HCT116 (cell line): ENCODE results near the gene AGAP1. TPM values are rescaled to one million over a fixed set of nuclear protein-coding genes. Genes with fewer than 3 reads are reported as not detected.

Experiments
- ATAC-seq: fragments of 200-7000 bp; cut with Tn5 transposase; 2 replicates; pipeline ENCODE4 v1.9.1; 2020; ENCODE audit warnings: mild to moderate bottlenecking, moderate library complexity
- BruUV-seq: library from RNA; stranded (reverse); fragments of 400-500 nt; replicated peaks from 2 replicates; lab custom pipeline; 2021; lab: Mats Ljungman, UMichigan
- CTCF ChIA-PET: fragments of 300-600 bp; sonication (Branson Sonifier 250); formaldehyde crosslinking; loops from one replicate; lab custom pipeline; 2021; ENCODE audit warnings: antibody characterized with exemption; lab: Charles Lee
- POLR2A ChIA-PET: fragments of 300-600, 350-600 bp; sonication (Branson Sonifier 250); formaldehyde crosslinking; loops from one replicate; lab custom pipeline; 2021; ENCODE audit warnings: antibody characterized with exemption; lab: Charles Lee
- RAD21 ChIA-PET, 2 experiments: fragments of 300-600 bp; sonication (Branson Sonifier 250); formaldehyde crosslinking; loops; one replicate each; lab custom pipeline; 2023; ENCODE audit warnings: low total read pairs in 2 of 2; ENCODE audit not compliant: uncharacterized antibody in 2 of 2, unreplicated experiment in 2 of 2, low non-redundant PET in 1 of 2; lab: Charles Lee
- DNase-seq: peaks from one replicate; pipeline ENCODE4 v3.0.0-alpha.2; 2010; ENCODE audit warnings: low read depth, low spot score
- H2AFZ ChIP-seq: fragments of 200-600 bp; shearing (Covaris generic), sonication (generic); 2 replicates; pipeline ENCODE4 v1.6.1; 2017; ENCODE audit warnings: low read depth, mixed run types, mixed read lengths, antibody characterized with exemption, low read length; ENCODE audit not compliant: poor library complexity, severe bottlenecking
- H3K27ac ChIP-seq: 2 replicates; pipeline ENCODE4 v1.5.1; 2012; ENCODE audit warnings: low read depth, low read length
- H3K27me3 ChIP-seq: fragments of 200-600 bp; sonication (generic); 2 replicates; pipeline ENCODE4 v1.6.1; 2016; ENCODE audit warnings: mixed run types, low read length, mixed read lengths; ENCODE audit not compliant: insufficient read depth
- H3K36me3 ChIP-seq, 2 experiments: fragments of 200-500 bp in 1 of 2; fragments of 200-600 bp in 1 of 2; sonication (Bioruptor generic) in 1 of 2; sonication (generic) in 1 of 2; 2 replicates each; pipeline versions ENCODE4 v1.5.1 to v1.6.1; 2014 to 2016; ENCODE audit warnings: low read length in 2 of 2, inconsistent platforms in 1 of 2, mixed read lengths in 1 of 2, mixed run types in 1 of 2; ENCODE audit not compliant: insufficient read depth in 2 of 2, control insufficient read depth in 1 of 2
- H3K4me1 ChIP-seq, 2 experiments: fragments of 200-600 bp in 1 of 2; sonication (generic) in 1 of 2; 2 replicates each; pipeline versions ENCODE4 v1.5.1 to v1.6.1; 2012 to 2017; ENCODE audit warnings: low read length in 2 of 2, inconsistent platforms in 1 of 2, mild to moderate bottlenecking in 1 of 2, mixed read lengths in 1 of 2, mixed run types in 1 of 2, moderate library complexity in 1 of 2; ENCODE audit not compliant: insufficient read depth in 2 of 2, control insufficient read depth in 1 of 2
- H3K4me2 ChIP-seq: fragments of 200-600 bp; sonication (generic); 2 replicates; pipeline ENCODE4 v1.6.1; 2017; ENCODE audit warnings: mixed run types, low read length, mixed read lengths
- H3K4me3 ChIP-seq, 2 experiments: fragments of 200-600 bp in 1 of 2; sonication (generic) in 1 of 2; replicated peaks in 1 of 2; 2 replicates each; pipeline ENCODE4 v1.5.1; 2011 to 2016; ENCODE audit warnings: low read length in 2 of 2, control low read depth in 1 of 2, low read depth in 1 of 2, mild to moderate bottlenecking in 1 of 2, mixed read lengths in 1 of 2, mixed run types in 1 of 2
- H3K79me2 ChIP-seq: fragments of 200-600 bp; sonication (generic); 2 replicates; pipeline ENCODE4 v1.6.1; 2017; ENCODE audit warnings: mild to moderate bottlenecking, mixed run types, low read length, moderate library complexity, mixed read lengths; ENCODE audit not compliant: insufficient read depth
- H3K9ac ChIP-seq: fragments of 200-600 bp; sonication (generic); 2 replicates; pipeline ENCODE4 v1.6.1; 2016; ENCODE audit warnings: low read length, mixed read lengths
- H3K9me2 ChIP-seq: fragments of 200-600 bp; sonication (generic), shearing (Covaris generic); 2 replicates; pipeline ENCODE4 v1.6.1; 2017; ENCODE audit warnings: mixed run types, mild to moderate bottlenecking, moderate library complexity; ENCODE audit not compliant: insufficient read depth
- H3K9me3 ChIP-seq, 2 experiments: fragments of 200-500 bp in 1 of 2; fragments of 200-600 bp in 1 of 2; sonication (Bioruptor generic) in 1 of 2; sonication (generic) in 1 of 2; 2 replicates each; pipeline ENCODE4 v1.6.1; 2014 to 2017; ENCODE audit warnings: low read length in 2 of 2, mixed read lengths in 2 of 2, inconsistent platforms in 1 of 2, low read depth in 1 of 2, mild to moderate bottlenecking in 1 of 2, mixed run types in 1 of 2, moderate library complexity in 1 of 2; ENCODE audit not compliant: control insufficient read depth in 1 of 2, insufficient read depth in 1 of 2
- H4K20me1 ChIP-seq: fragments of 200-600 bp; sonication (generic), shearing (Covaris generic); 2 replicates; pipeline ENCODE4 v1.6.1; 2017; ENCODE audit warnings: mixed run types, mild to moderate bottlenecking, moderate library complexity; ENCODE audit not compliant: insufficient read depth
- CBX3 ChIP-seq: IDR thresholded peaks from 2 replicates; pipeline ENCODE4 v1.6.1; 2012; ENCODE audit warnings: low read depth
- EZH2 ChIP-seq: fragments of 200-600 bp; sonication (generic); IDR thresholded peaks from 2 replicates; pipeline ENCODE4 v1.6.1; 2017; ENCODE audit warnings: antibody characterized with exemption, mixed run types
- FOSL1 ChIP-seq: IDR thresholded peaks from 2 replicates; pipeline ENCODE4 v1.6.1; 2012; ENCODE audit warnings: low read depth
- REST ChIP-seq: IDR thresholded peaks from 2 replicates; pipeline ENCODE4 v1.6.1; 2012; ENCODE audit warnings: low read depth
- SP1 ChIP-seq: IDR thresholded peaks from 2 replicates; pipeline ENCODE4 v1.6.1; 2012; ENCODE audit warnings: low read depth
- TCF7L2 ChIP-seq: IDR thresholded peaks from 2 replicates; pipeline ENCODE4 v1.7.0; 2011; ENCODE audit warnings: borderline replicate concordance, inconsistent platforms; ENCODE audit not compliant: insufficient read depth, insufficient read length; ENCODE audit errors: extremely low read depth
- ZFX ChIP-seq: fragments of 450-650 bp; IDR thresholded peaks from 2 replicates; pipeline ENCODE4 v1.6.1; 2017
- intact Hi-C: fragments of 100-400 bp; cut with micrococcal nuclease; formaldehyde crosslinking; loops from 2 replicates; pipeline ENCODE4 v1.10.0; 2022
- total RNA-seq: library from RNA; stranded (reverse); gene quantifications from one replicate; pipeline ENCODE4 v1.2.1, GENCODE V29; 2021; ENCODE audit not compliant: unreplicated experiment

The AGAP1 gene
- total RNA-seq, 1 experiment from 2014 or later, result 43.8 TPM

- DNase-seq, result no peak
- Histone ChIP-seq H3K9ac (no peak overlapping the region), H3K9me2 (no peaks in the 10 kb centered on the region)
- ATAC-seq, result no peak
- TF ChIP-seq FOSL1 (no peak), TCF7L2 (no peak), EZH2 (no peak), ZFX (no peak), SP1 (no peak), CBX3 (no peak), REST (no peak)
- TF ChIP-seq, all 23 proteins: peak for 0
- Histone ChIP-seq H3K4me3 (no peak overlapping the region), H4K20me1 (peaks cover 16% of the 10 kb centered on the region; the same call in 1 of the 2 replicates), H3K4me2 (no peak overlapping the region), H3K4me1 (peaks cover 8 to 18% of the 10 kb centered on the region in 2 experiments; a peak in 3 of 4 replicates), H3K27ac (no peak overlapping the region), H3K36me3 (peaks cover 0 to 10% of the 10 kb centered on the region in 2 experiments; a peak in 1 of 4 replicates), H2AFZ (no peak overlapping the region), H3K27me3 (no peaks in the 10 kb centered on the region), H3K9me3 (peaks cover 0 to 10% of the 10 kb centered on the region in 2 experiments; a peak in 1 of 4 replicates), H3K79me2 (peaks cover 93% of the 10 kb centered on the region)
- ChIA-PET RAD21 (no interaction called here), POLR2A (no interaction called here), CTCF (no interaction called here)
- BruUV-seq, result no TSS peak
- intact Hi-C loops, result no loop called here
Measured at GRCh38 chr2:235564884-235565530, 71.2 kb downstream of the AGAP1 start.
